IMR-90 (cell line): ENCODE results near the gene MYO1D. TPM values are rescaled to one million over a fixed set of nuclear protein-coding genes. Genes with fewer than 3 reads are reported as not detected.
A peak's percentile ranks its signal among the peaks of the same experiment; 100 is the strongest.

Source experiments
- ATAC-seq: fragments of 200-7000 bp; cut with Tn5 transposase; 2 replicates; pipeline ENCODE4 v1.9.1; 2020; ENCODE audit warnings: low read depth, mild to moderate bottlenecking, moderate library complexity
- BruUV-seq: library from RNA; stranded (reverse); fragments of 400-500 nt; replicated peaks from 2 replicates; lab custom pipeline; 2021; lab: Mats Ljungman, UMichigan
- CTCF ChIA-PET: fragments of 300-600 bp; formaldehyde crosslinking; extraction: SDS; loops from one replicate; lab custom pipeline; 2021; ENCODE audit warnings: antibody characterized with exemption; lab: Yijun Ruan, JAX
- POLR2A ChIA-PET: fragments of 300-600 bp; sonication (Branson Sonifier 250); formaldehyde crosslinking; loops from one replicate; lab custom pipeline; 2022; ENCODE audit warnings: antibody characterized with exemption; ENCODE audit not compliant: unreplicated experiment; lab: Charles Lee
- DNase-seq: peaks from one replicate; pipeline ENCODE4 v3.0.0; 2013
- H2AFZ ChIP-seq: replicated peaks from 2 replicates; pipeline ENCODE3; 2013; ENCODE audit warnings: low read length, mild to moderate bottlenecking; ENCODE audit not compliant: poor library complexity
- H2AK5ac ChIP-seq: 2 replicates; pipeline ENCODE4 v1.6.1; 2013; ENCODE audit warnings: low read depth, low read length, inconsistent platforms
- H2AK9ac ChIP-seq: replicated peaks from 2 replicates; pipeline ENCODE3; 2013; ENCODE audit warnings: mild to moderate bottlenecking, low read depth, low read length, moderate library complexity; ENCODE audit not compliant: poor library complexity
- H2BK120ac ChIP-seq: 2 replicates; pipeline ENCODE4 v1.6.1; 2013; ENCODE audit warnings: low read depth, low read length, inconsistent platforms
- H2BK15ac ChIP-seq: 3 replicates; pipeline ENCODE4 v1.6.1; 2013; ENCODE audit warnings: low read depth, low read length, inconsistent platforms
- H2BK20ac ChIP-seq: 2 replicates; pipeline ENCODE4 v1.6.1; 2013; ENCODE audit warnings: low read depth, mild to moderate bottlenecking, inconsistent platforms, low read length, moderate library complexity
- H2BK5ac ChIP-seq: 2 replicates; pipeline ENCODE4 v1.6.1; 2013; ENCODE audit warnings: mild to moderate bottlenecking, low read depth, low read length, inconsistent platforms; ENCODE audit not compliant: poor library complexity, severe bottlenecking
- H3K14ac ChIP-seq: replicated peaks from 2 replicates; pipeline ENCODE4 v1.6.1; 2013; ENCODE audit warnings: low read depth, low read length, inconsistent platforms
- H3K18ac ChIP-seq: 2 replicates; pipeline ENCODE4 v1.6.1; 2013; ENCODE audit warnings: low read depth, low read length, control low read depth
- H3K23ac ChIP-seq: 2 replicates; pipeline ENCODE4 v1.6.1; 2013; ENCODE audit warnings: low read depth, low read length, inconsistent platforms
- H3K27ac ChIP-seq: 2 replicates; pipeline ENCODE4 v1.5.1; 2013; ENCODE audit warnings: mild to moderate bottlenecking, control low read depth, low read length; ENCODE audit not compliant: insufficient read depth
- H3K27me3 ChIP-seq: 2 replicates; pipeline ENCODE4 v1.6.1; 2013; ENCODE audit warnings: low read length; ENCODE audit not compliant: control insufficient read depth, insufficient read depth
- H3K36me3 ChIP-seq: 2 replicates; pipeline ENCODE4 v1.6.1; 2013; ENCODE audit warnings: low read length, mixed read lengths; ENCODE audit not compliant: control insufficient read depth, insufficient read depth
- H3K4ac ChIP-seq: 2 replicates; pipeline ENCODE4 v1.6.1; 2013; ENCODE audit warnings: low read depth, low read length, inconsistent platforms
- H3K4me1 ChIP-seq: 2 replicates; pipeline ENCODE4 v1.6.1; 2013; ENCODE audit warnings: low read length, mixed read lengths; ENCODE audit not compliant: control insufficient read depth, insufficient read depth
- H3K4me2 ChIP-seq: 2 replicates; pipeline ENCODE4 v1.6.1; 2013; ENCODE audit warnings: low read depth, mild to moderate bottlenecking, control low read depth, low read length, moderate library complexity
- H3K4me3 ChIP-seq: 2 replicates; pipeline ENCODE4 v1.5.1; 2013; ENCODE audit warnings: low read depth, mild to moderate bottlenecking, control low read depth, low read length, moderate library complexity; ENCODE audit not compliant: insufficient read depth
- H3K56ac ChIP-seq: 2 replicates; pipeline ENCODE4 v1.6.1; 2013; ENCODE audit warnings: low read length, inconsistent platforms; ENCODE audit not compliant: insufficient read depth; ENCODE audit errors: extremely low read depth
- H3K79me1 ChIP-seq, 2 experiments: 2 replicates each; pipeline ENCODE4 v1.6.1; 2013; ENCODE audit warnings: low read length in 2 of 2, inconsistent platforms in 1 of 2, low read depth in 1 of 2
- H3K9ac ChIP-seq: 2 replicates; pipeline ENCODE4 v1.6.1; 2013; ENCODE audit warnings: low read depth, low read length, control low read depth
- H3K9me1 ChIP-seq: 2 replicates; pipeline ENCODE4 v1.6.1; 2013; ENCODE audit warnings: low read length, inconsistent platforms; ENCODE audit not compliant: insufficient read depth
- H3K9me3 ChIP-seq: 2 replicates; pipeline ENCODE4 v1.6.1; 2013; ENCODE audit warnings: low read length; ENCODE audit not compliant: control insufficient read depth, insufficient read depth
- H4K20me1 ChIP-seq: 2 replicates; pipeline ENCODE4 v1.6.1; 2013; ENCODE audit warnings: low read length, inconsistent platforms; ENCODE audit not compliant: insufficient read depth
- H4K5ac ChIP-seq: 2 replicates; pipeline ENCODE4 v1.6.1; 2013; ENCODE audit warnings: mild to moderate bottlenecking, low read depth, low read length, control low read depth
- H4K8ac ChIP-seq, 2 experiments: 2 replicates each; pipeline ENCODE4 v1.6.1; 2013; ENCODE audit warnings: low read depth in 2 of 2, low read length in 2 of 2, control low read depth in 1 of 2, inconsistent platforms in 1 of 2
- H4K91ac ChIP-seq: 2 replicates; pipeline ENCODE4 v1.6.1; 2013; ENCODE audit warnings: low read depth, low read length, inconsistent platforms; ENCODE audit not compliant: insufficient read depth
- BHLHE40 ChIP-seq: fragments of 150-350 bp; IDR thresholded peaks from 2 replicates; pipeline ENCODE4 v1.6.1; 2016; ENCODE audit warnings: mild to moderate bottlenecking, low read depth, low read length
- CEBPB ChIP-seq: IDR thresholded peaks from 2 replicates; pipeline ENCODE4 v1.6.1; 2012; ENCODE audit warnings: low read depth, low read length, improper control_type of control experiment
- CHD1 ChIP-seq: IDR thresholded peaks from 2 replicates; pipeline ENCODE4 v1.6.1; 2012; ENCODE audit warnings: low read depth, low read length, improper control_type of control experiment
- CTCF ChIP-seq: conservative IDR thresholded peaks from 2 replicates; pipeline ENCODE4 v1.5.1; 2012; ENCODE audit warnings: mild to moderate bottlenecking, low read depth, low read length, improper control_type of control experiment
- FOS ChIP-seq: fragments of 150-350 bp; IDR thresholded peaks from 2 replicates; pipeline ENCODE4 v1.6.1; 2016; ENCODE audit warnings: low read depth, low read length
- MAFK ChIP-seq: IDR thresholded peaks from 2 replicates; pipeline ENCODE4 v1.6.1; 2012; ENCODE audit warnings: low read depth, low read length, improper control_type of control experiment
- MAZ ChIP-seq: IDR thresholded peaks from 2 replicates; pipeline ENCODE4 v1.6.1; 2012; ENCODE audit warnings: low read depth, mild to moderate bottlenecking, low read length, improper control_type of control experiment, moderate library complexity, borderline replicate concordance
- MXI1 ChIP-seq: IDR thresholded peaks from 2 replicates; pipeline ENCODE4 v1.6.1; 2012; ENCODE audit warnings: low read depth, mild to moderate bottlenecking, low read length, moderate library complexity, borderline replicate concordance
- NFE2L2 ChIP-seq: fragments of 150-350 bp; IDR thresholded peaks from 2 replicates; pipeline ENCODE4 v1.6.1; 2016; ENCODE audit warnings: low read depth, mild to moderate bottlenecking, low read length
- POLR2A ChIP-seq: IDR thresholded peaks from 2 replicates; pipeline ENCODE4 v1.6.1; 2012; ENCODE audit warnings: mild to moderate bottlenecking, low read depth, low read length
- RAD21 ChIP-seq: IDR thresholded peaks from 2 replicates; pipeline ENCODE4 v1.6.1; 2012; ENCODE audit warnings: low read length, improper control_type of control experiment
- RCOR1 ChIP-seq: IDR thresholded peaks from 2 replicates; pipeline ENCODE4 v1.6.1; 2012; ENCODE audit warnings: mild to moderate bottlenecking, low read length, improper control_type of control experiment; ENCODE audit not compliant: insufficient replicate concordance
- RFX5 ChIP-seq: IDR thresholded peaks from 2 replicates; pipeline ENCODE4 v1.8.0; 2012; ENCODE audit warnings: low read depth, mild to moderate bottlenecking, low read length, moderate library complexity
- SMC3 ChIP-seq: fragments of 150-350 bp; IDR thresholded peaks from 2 replicates; pipeline ENCODE4 v1.6.1; 2016; ENCODE audit warnings: low read depth, mild to moderate bottlenecking, antibody characterized with exemption, low read length, moderate library complexity
- USF2 ChIP-seq: fragments of 150-350 bp; IDR thresholded peaks from 2 replicates; pipeline ENCODE4 v1.6.1; 2017; ENCODE audit warnings: mild to moderate bottlenecking, antibody characterized with exemption, low read length, low read depth
- WGBS, 2 experiments: methylation state at CpG; one replicate each; pipeline versions ENCODE4 v1.1.5 to v1.1.7; 2013; ENCODE audit warnings: missing lambda C conversion rate in 2 of 2; ENCODE audit not compliant: insufficient read length in 1 of 2; ENCODE audit errors: extremely low coverage in 2 of 2; 5-methylcytosine and 5-hydroxymethylcytosine counted together
- dilution Hi-C: fragments of 300-500 bp; cut with HindIII; formaldehyde crosslinking; loops from one replicate; pipeline ENCODE4 v1.14.3; 2018; ENCODE audit warnings: low sequenced_read_pairs; ENCODE audit not compliant: unreplicated experiment
- in situ Hi-C: fragments of 300-500 bp; cut with MboI; formaldehyde crosslinking; loops from 3 replicates; pipeline ENCODE4 v1.14.3; 2019; ENCODE audit warnings: low sequenced_read_pairs, inconsistent platforms, mixed read lengths
- intact Hi-C: fragments of 100-400 bp; cut with micrococcal nuclease; formaldehyde crosslinking; loops from 2 replicates; pipeline ENCODE4 v1.10.0; 2022
- polyA plus RNA-seq, 3 experiments: library from polyadenylated mRNA; depleted of rRNA; stranded (reverse); fragments of >200 nt; gene quantifications; 2 replicates each; pipeline ENCODE4 v1.2.3, GENCODE V29; 2012; ENCODE audit warnings: low replicate concordance in 1 of 3
- total RNA-seq: library from RNA; depleted of rRNA; stranded (reverse); fragments of >200 nt; gene quantifications from 2 replicates; pipeline ENCODE4 v1.2.3, GENCODE V29; 2012
- TF ChIP-seq, protein P1 (sequence below): fragments of 150-350 bp; IDR thresholded peaks from 2 replicates; pipeline ENCODE4 v1.6.1; 2016; ENCODE audit warnings: low read depth, mild to moderate bottlenecking, low read length, moderate library complexity, borderline replicate concordance

The MYO1D gene
- total and polyA plus RNA-seq, 2 of the 4 experiments (the other 2 are of a cell fraction), result 0.63 to 0.90 TPM

DNA sequence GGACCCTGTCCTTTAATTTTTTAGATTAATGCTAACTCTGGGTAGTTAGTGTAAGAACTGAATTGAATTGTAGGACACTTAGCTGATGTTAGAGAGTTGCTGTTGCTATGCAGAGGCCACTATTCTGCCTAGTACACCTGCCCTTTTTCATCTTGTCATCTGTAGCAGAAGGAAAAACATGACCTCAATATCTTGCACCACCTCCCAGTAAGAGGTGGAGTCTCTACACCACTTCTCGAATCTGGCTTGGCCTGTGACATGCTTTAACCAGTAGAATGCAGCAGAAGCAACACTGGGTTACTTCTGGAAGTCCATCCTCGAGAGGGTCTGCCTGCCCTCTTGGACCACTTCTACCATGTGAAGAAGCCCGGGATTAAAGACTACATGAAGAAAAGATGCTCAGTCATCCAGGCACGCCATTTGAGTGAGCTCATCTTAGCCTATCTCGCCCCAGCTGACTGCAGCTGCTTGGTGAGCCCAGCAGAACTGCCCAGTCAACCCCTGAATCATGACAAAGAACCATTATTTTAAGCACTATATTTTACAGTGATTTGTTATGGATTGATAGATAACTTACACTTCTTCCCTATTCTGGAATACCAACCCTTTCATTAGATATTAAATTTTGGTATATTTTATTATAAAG, 153.5 kb downstream of the MYO1D start:
- H3K4me3 ChIP-seq, result no peak overlapping the region
- H3K56ac ChIP-seq, result no peak overlapping the region
- H2AK9ac ChIP-seq, result no peak overlapping the region
- no peaks in the 10 kb centered on the region for H3K79me1 ChIP-seq
- H4K20me1 ChIP-seq, result no peaks in the 10 kb centered on the region
- no peaks in the 10 kb centered on the region for H3K27me3 ChIP-seq
- TF ChIP-seq MAZ, result no peak
- no peak for TF ChIP-seq CHD1
- no peak for TF ChIP-seq RCOR1
- no peak for TF ChIP-seq MAFK
- TF ChIP-seq RAD21, result no peak
- TF ChIP-seq CEBPB, result no peak
- no peak for TF ChIP-seq RFX5
- no peak for TF ChIP-seq CTCF
- TF ChIP-seq BHLHE40, result no peak
- TF ChIP-seq USF2, result no peak
- no peak for TF ChIP-seq MXI1
- no peak for TF ChIP-seq SMC3
- TF ChIP-seq, protein P1, sequence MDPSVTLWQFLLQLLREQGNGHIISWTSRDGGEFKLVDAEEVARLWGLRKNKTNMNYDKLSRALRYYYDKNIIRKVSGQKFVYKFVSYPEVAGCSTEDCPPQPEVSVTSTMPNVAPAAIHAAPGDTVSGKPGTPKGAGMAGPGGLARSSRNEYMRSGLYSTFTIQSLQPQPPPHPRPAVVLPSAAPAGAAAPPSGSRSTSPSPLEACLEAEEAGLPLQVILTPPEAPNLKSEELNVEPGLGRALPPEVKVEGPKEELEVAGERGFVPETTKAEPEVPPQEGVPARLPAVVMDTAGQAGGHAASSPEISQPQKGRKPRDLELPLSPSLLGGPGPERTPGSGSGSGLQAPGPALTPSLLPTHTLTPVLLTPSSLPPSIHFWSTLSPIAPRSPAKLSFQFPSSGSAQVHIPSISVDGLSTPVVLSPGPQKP, result no peak
- TF ChIP-seq NFE2L2, result no peak
- no peak for TF ChIP-seq FOS
- no peak for TF ChIP-seq POLR2A
- ChIA-PET POLR2A (no interaction called here), CTCF (no interaction called here)
- H3K4me2 ChIP-seq, result no peak overlapping the region
- no peak overlapping the region for H4K5ac ChIP-seq
- no peaks in the 10 kb centered on the region for H3K9me1 ChIP-seq
- no peak overlapping the region for H3K9ac ChIP-seq
- H2AFZ ChIP-seq, result no peak overlapping the region
- no peak overlapping the region for H2BK15ac ChIP-seq
- intact Hi-C loops, result no loop called here
- H4K8ac ChIP-seq, result no peak overlapping the region
- 40% methylated on average over 2 of the region's 5 CpGs; no CpG with 5 or more reads in 1 of the 2 experiments for WGBS, 2 experiments
- H3K36me3 ChIP-seq, result no peaks in the 10 kb centered on the region
- no peak overlapping the region for H2BK20ac ChIP-seq
- no peak overlapping the region for H3K14ac ChIP-seq
- BruUV-seq, result no TSS peak
- DNase-seq (peak; percentile 7), ATAC-seq (peak; percentile 35; the same call in 1 of the 2 replicates)
- in situ Hi-C loops, result no loop called here
- H3K27ac ChIP-seq, result no peak overlapping the region
- no peak overlapping the region for H2BK120ac ChIP-seq
- H2AK5ac ChIP-seq, result no peak overlapping the region
- H2BK5ac ChIP-seq, result no peak overlapping the region
- H4K91ac ChIP-seq, result no peak overlapping the region
- H3K18ac ChIP-seq, result no peak overlapping the region
- H3K4ac ChIP-seq, result no peak overlapping the region
- dilution Hi-C loops, result no loop called here
- no peaks in the 10 kb centered on the region for H3K9me3 ChIP-seq
- no peak overlapping the region for H3K23ac ChIP-seq
- no peaks in the 10 kb centered on the region for H3K4me1 ChIP-seq
